IPS-18c (cell line): ENCODE data around the gene SLC4A1.

Experiments
- H3K4me3 ChIP-seq: 2 replicates; pipeline ENCODE4 v1.7.0; 2013; ENCODE audit warnings: low read depth, mild to moderate bottlenecking, low read length, moderate library complexity; ENCODE audit not compliant: insufficient read depth
- H3K9me3 ChIP-seq: one replicate; pipeline ENCODE4 v1.6.1; 2013; ENCODE audit warnings: mild to moderate bottlenecking, low read length, moderate library complexity; ENCODE audit not compliant: control insufficient read depth, insufficient read depth

The SLC4A1 gene

GRCh38 chr17:44266402-44267164 lies 1.4 kb downstream of the SLC4A1 start:
- Histone ChIP-seq H3K4me3 (no peak overlapping the region), H3K9me3 (no peaks in the 10 kb centered on the region)

DNA sequence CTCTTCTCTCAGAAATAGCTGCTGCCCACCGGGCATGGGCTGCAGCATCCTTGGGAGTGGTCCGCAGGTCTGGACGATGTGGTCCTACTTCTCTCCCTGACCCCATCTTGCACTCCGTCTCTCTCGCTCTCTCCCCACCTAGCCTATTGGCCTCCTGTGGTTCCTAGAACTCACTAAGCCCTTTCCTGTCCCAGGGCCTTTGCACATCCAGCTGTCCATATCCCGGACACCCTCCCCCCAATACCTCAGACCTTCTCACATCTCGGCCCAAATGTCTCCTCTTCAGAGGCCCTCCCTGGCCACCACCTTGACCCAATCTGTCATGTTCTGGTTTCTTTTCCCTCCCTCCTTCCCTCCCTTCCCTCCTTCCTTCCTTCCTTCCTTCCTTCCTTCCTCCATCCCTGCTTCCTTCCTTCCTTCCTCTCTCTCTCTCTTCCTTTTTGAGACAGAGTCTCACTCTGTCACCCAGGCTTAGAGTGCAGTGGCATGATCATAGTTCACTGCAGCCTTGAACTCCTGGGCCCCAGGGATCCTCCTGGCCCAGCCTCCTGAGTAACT lies 4.5 kb downstream of the SLC4A1 start:
- H3K4me3 ChIP-seq, result no peak overlapping the region
- H3K9me3 ChIP-seq, result no peaks in the 10 kb centered on the region

DNA sequence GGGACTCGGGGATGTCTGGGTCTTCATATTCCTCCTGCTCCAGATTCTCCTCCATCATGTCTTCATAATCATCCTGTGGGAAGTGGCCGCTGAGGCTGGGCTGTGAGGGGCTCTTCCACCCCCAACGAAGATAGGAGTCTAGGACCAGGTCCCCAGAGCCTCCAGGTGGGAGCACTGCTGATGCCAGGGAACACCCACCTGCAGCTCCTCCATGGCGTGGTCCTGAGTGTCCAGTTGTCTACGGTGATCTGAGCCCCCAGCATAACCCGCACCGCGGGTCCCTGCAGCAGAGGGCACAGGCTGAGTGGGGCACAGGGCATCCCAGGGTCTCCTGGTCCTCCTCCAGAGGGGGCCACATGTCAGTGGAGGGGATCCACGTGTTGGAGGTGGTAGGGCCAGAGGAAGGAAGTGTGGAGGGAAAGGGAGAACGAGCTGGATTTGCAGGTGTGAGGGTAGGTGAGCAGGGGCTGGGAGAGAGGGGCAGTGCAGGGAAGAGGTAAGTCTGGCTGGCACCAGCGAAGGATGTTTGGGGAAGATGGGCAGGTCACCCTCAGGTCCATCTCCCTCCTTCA lies 5.2 kb downstream of the SLC4A1 start:
- no peaks in the 10 kb centered on the region for H3K9me3 ChIP-seq

DNA sequence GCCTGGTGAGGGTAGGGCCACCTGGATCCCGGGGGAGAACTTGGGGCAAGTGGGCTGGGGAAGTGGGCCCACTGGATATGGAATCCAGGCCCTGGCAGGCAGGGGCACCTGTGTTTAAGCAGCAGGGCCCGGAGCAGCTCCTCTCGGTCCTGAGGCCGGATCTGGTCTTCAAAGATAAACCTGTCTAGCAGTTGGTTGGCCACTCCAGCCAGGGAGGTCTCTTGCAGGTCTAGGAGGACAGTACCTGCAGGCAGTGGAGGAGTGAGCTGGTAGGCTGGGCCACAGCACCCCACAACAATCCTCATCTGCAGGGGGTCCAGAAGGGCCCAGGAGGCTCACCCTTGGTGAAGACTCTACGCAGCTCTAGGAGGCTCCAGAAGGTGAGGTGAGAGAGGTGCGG lies 7.6 kb downstream of the SLC4A1 start:
- peaks cover 3% of the 10 kb centered on the region for H3K9me3 ChIP-seq
- no peak overlapping the region for H3K4me3 ChIP-seq

More for the DNA sequence above, 5.2 kb downstream of the SLC4A1 start:
- no peak overlapping the region for H3K4me3 ChIP-seq

DNA sequence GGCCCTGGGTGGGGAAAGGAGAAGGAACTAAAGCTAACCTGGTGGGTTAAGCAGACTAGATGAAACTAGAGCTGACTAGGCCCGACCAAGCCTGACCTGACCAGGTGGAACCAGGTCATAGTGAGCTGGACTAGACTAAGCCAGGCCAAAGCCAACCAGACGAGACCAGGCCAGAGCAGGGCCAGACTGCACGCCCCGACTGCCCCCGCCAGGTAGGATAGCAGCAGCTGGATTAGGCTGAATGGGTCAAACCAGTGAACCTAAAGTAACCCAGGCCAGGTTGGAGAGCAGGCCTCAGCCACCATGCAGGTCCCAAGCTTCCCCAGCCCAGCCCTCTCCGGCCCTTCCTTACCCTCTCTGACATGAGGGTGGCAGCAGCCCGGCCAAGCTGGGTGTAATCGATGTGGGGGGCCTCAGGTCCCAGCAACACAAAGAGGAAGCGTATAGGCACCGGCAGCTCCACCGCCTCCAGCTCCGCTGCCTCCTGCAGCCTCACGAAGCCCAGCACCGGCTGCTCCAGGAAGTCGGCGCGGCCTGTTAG lies 9.1 kb downstream of the SLC4A1 start:
- Histone ChIP-seq H3K4me3 (no peak overlapping the region), H3K9me3 (peaks cover 3% of the 10 kb centered on the region)

DNA sequence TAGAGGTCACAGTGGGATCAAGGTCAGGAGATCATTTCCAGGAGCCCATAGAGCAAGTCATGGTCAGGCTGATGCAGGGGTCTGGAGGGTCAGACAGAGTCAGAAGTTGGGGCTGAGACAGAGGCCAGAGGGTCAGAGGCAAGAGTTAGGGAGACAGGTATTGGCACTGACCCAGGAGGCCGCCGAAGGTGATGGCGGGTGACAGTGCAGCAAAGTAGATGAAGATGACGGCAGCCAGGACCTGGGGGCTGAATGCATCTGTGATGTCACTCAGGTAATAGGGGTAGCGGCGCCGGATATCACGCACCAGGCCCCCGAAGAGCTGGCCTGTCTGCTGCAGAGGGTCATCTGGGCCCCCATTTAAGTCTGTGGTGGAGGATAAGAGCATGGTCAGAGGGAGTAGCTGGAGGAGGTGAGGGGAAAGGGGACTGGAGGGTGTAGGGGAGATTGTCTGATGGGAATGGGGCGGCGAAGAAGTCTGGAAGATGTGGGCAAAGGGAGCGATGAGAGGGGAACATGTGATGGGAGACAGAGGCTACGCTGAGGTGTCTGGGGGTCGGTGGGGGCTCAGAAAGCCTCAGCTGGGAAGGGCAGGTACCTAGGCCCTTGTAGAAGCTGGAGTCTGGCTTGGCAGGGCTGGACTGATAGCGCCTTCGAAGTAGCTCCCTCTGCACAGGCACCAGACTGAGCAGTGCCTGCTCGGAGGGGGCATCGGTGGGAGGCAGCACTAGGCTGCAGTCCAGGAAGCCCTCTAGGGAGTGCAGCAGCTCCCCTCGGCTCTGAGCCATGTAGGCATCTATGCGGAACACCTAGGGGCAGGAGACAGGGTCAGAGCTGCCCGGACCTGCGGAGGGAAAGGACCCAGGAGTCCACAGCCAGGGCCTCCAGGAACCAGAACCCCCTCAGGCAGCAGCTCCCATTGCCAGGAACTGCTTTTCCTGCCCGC lies 9.8 kb downstream of the SLC4A1 start:
- Histone ChIP-seq H3K4me3 (no peak overlapping the region), H3K9me3 (peaks cover 3% of the 10 kb centered on the region)

GRCh38 chr17:44256671-44257070 lies 11.3 kb downstream of the SLC4A1 start:
- Histone ChIP-seq H3K9me3 (peaks cover 3% of the 10 kb centered on the region), H3K4me3 (no peak overlapping the region)

DNA sequence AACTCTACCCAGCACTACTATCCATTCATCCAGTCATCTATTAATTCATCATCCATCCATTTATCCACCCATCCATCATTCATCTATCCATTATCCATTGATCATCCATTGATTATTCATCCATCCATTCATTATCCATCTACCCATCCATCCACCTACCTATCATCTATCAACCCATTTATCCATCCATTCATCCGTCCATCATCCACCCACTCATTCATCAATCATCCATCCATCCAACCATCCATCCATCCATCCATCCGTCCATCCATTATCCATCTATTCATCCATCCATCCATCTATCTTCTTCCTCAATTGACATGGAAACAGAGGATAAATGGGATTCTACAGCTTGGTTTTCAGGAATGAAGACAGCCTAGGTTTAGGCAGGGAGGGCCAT lies 12.0 kb downstream of the SLC4A1 start:
- Histone ChIP-seq H3K4me3 (no peak overlapping the region), H3K9me3 (peaks cover 3% of the 10 kb centered on the region)

DNA sequence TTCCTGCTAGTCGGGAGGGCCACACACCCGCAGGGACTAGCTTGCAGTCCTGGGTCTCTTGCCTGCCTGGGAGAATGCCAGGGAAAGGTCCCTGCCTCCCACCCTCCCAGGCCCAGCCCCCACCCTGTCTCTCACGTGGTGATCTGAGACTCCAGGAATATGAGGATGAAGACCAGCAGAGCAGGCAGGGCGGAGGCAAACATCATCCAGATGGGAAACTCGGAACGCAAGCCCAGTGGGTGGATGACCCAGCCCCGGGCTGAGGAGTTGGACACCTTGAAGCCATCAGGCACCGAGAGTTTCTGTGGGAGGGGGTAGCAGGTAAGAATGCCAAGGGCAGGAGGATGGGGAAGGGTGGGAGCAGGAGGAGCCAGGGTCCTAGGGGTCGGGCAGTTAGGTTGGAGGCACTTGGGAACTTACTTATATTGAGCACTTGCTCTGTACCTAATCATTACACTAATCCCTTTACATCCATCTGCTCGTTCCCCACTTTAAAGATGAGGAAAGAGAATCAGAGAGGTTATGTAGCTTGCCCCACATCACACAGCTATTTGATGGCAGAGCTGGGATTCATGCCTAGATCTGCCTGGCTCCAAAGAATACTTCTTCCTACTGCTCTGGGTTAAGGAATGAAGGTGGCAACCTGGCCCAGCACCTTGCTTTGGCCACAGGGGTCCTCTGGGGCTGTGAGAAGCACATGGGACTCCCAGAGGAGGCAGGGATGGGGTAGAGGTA lies 13.4 kb downstream of the SLC4A1 start:
- no peak overlapping the region for H3K4me3 ChIP-seq
- peaks cover 3% of the 10 kb centered on the region for H3K9me3 ChIP-seq

GRCh38 chr17:44253006-44253405 lies 14.9 kb downstream of the SLC4A1 start:
- H3K9me3 ChIP-seq, result peaks cover 3% of the 10 kb centered on the region

GRCh38 chr17:44251062-44251461 lies 16.9 kb downstream of the SLC4A1 start:
- Histone ChIP-seq H3K4me3 (no peak overlapping the region), H3K9me3 (peaks cover 3% of the 10 kb centered on the region)

More at GRCh38 chr17:44253006-44253405, 14.9 kb downstream of the SLC4A1 start:
- H3K4me3 ChIP-seq, result no peak overlapping the region

- Histone ChIP-seq H3K9me3 (no peaks in the 10 kb centered on the region), H3K4me3 (no peak overlapping the region)
Measured at GRCh38 chr17:44249501-44250246, 18.3 kb downstream of the SLC4A1 start.

GRCh38 chr17:44247876-44248736 lies 19.8 kb downstream of the SLC4A1 start:
- Histone ChIP-seq H3K4me3 (no peak overlapping the region), H3K9me3 (no peaks in the 10 kb centered on the region)

GRCh38 chr17:44247440-44247841 lies 20.5 kb downstream of the SLC4A1 start:
- no peak overlapping the region for H3K4me3 ChIP-seq

DNA sequence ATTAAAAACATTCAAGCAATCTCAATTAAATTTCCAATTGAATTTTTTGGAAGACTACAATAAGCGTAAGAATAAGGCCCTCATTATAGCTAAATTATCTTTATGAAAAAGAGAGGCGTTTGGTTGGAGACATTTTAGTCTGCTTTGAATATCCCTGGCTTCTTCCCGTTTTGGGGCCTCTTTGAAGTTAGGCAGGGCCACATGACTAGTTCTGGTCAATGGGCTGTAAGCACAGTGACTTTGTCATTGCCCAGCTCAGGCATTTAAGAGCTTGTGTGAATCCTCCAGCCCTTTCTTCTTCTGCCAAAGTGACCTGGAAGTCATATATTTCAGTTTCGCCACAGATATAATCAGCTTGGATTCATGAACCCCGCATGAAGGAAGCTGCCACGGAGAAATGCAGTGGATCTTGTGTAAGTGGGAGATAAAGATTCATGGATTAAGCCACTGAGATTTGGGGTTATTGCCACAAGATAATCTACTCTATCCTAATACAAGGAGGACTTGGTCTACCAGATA lies 26.8 kb downstream of the SLC4A1 start:
- H3K4me3 ChIP-seq, result no peak overlapping the region
- no peaks in the 10 kb centered on the region for H3K9me3 ChIP-seq

More at GRCh38 chr17:44247440-44247841, 20.5 kb downstream of the SLC4A1 start:
- H3K9me3 ChIP-seq, result no peaks in the 10 kb centered on the region
